ENCODE results near the gene STPG1. TPM values are rescaled to one million over a fixed set of nuclear protein-coding genes. Genes with fewer than 3 reads are reported as not detected.

Gene STPG1
- total and polyA plus RNA-seq, 9 of the 15 experiments (the other 6 are each of a cell fraction or from before 2014, with no cell fraction given) = 5.0 to 11.9 (median 8.3) TPM

GRCh38 chr1:24319312-24319863, 94.2 kb downstream of the STPG1 start, which contains the start of gene GRHL3 (continued):
- TF ChIP-seq, protein P1, sequence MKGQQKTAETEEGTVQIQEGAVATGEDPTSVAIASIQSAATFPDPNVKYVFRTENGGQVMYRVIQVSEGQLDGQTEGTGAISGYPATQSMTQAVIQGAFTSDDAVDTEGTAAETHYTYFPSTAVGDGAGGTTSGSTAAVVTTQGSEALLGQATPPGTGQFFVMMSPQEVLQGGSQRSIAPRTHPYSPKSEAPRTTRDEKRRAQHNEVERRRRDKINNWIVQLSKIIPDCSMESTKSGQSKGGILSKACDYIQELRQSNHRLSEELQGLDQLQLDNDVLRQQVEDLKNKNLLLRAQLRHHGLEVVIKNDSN (CRISPR knock-in tag; IDR thresholded peaks at IDR 0.05) = no peak
- TF ChIP-seq ZKSCAN1 (IDR thresholded peaks at IDR 0.05; ENCODE audit: low read depth, low read length) = no peak
- TF ChIP-seq RCOR1 (IDR thresholded peaks at IDR 0.05; ENCODE audit: borderline replicate concordance in 1 of 2, low read depth in 2 of 2, low read length in 2 of 2) = 0 out of 4 replicates have a peak, but pooled peaks of 1 of the 2 experiments have one; percentile 35
- no peak for TF ChIP-seq ZNF717 (CRISPR knock-in tag; IDR thresholded peaks at IDR 0.05)
- 0 out of 2 replicates have a peak, but pooled peaks have one; percentile 56 for TF ChIP-seq ZNF316 (IDR thresholded peaks at IDR 0.05)
- TF ChIP-seq, protein P2, sequence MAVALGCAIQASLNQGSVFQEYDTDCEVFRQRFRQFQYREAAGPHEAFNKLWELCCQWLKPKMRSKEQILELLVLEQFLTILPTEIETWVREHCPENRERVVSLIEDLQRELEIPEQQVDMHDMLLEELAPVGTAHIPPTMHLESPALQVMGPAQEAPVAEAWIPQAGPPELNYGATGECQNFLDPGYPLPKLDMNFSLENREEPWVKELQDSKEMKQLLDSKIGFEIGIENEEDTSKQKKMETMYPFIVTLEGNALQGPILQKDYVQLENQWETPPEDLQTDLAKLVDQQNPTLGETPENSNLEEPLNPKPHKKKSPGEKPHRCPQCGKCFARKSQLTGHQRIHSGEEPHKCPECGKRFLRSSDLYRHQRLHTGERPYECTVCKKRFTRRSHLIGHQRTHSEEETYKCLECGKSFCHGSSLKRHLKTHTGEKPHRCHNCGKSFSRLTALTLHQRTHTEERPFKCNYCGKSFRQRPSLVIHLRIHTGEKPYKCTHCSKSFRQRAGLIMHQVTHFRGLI (CRISPR knock-in tag; IDR thresholded peaks at IDR 0.05) = no peak
- no peak for TF ChIP-seq MNT (conservative IDR thresholded peaks at IDR 0.05)
- TF ChIP-seq, protein P3, sequence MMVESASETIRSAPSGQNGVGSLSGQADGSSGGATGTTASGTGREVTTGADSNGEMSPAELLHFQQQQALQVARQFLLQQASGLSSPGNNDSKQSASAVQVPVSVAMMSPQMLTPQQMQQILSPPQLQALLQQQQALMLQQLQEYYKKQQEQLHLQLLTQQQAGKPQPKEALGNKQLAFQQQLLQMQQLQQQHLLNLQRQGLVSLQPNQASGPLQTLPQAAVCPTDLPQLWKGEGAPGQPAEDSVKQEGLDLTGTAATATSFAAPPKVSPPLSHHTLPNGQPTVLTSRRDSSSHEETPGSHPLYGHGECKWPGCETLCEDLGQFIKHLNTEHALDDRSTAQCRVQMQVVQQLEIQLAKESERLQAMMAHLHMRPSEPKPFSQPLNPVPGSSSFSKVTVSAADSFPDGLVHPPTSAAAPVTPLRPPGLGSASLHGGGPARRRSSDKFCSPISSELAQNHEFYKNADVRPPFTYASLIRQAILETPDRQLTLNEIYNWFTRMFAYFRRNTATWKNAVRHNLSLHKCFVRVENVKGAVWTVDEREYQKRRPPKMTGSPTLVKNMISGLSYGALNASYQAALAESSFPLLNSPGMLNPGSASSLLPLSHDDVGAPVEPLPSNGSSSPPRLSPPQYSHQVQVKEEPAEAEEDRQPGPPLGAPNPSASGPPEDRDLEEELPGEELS (CRISPR knock-in tag; IDR thresholded peaks at IDR 0.05; ENCODE audit: borderline replicate concordance) = no peak
- TF ChIP-seq XRCC5 (IDR thresholded peaks at IDR 0.05; ENCODE audit: low read depth, low read length) = no peak
- TF ChIP-seq POLR3A (IDR thresholded peaks at IDR 0.05; ENCODE audit: borderline replicate concordance, extremely low read depth, insufficient read depth, insufficient read length) = no peak
- TF ChIP-seq ZNF57 (CRISPR knock-in tag; IDR thresholded peaks at IDR 0.05) = no peak
- TF ChIP-seq NFATC3 (IDR thresholded peaks at IDR 0.05) = no peak
- no peak for TF ChIP-seq CREM (IDR thresholded peaks at IDR 0.05; ENCODE audit: low read depth)
- TF ChIP-seq ZC3H4 (CRISPR knock-in tag; IDR thresholded peaks at IDR 0.05; ENCODE audit: borderline replicate concordance) = no peak
- no peak for TF ChIP-seq ZNF347 (CRISPR knock-in tag; IDR thresholded peaks at IDR 0.05; ENCODE audit: low read depth)
- TF ChIP-seq PKNOX1 (IDR thresholded peaks at IDR 0.05) = 0 out of 2 replicates have a peak, but pooled peaks have one; percentile 31
- TF ChIP-seq ZNF121 (CRISPR knock-in tag; conservative IDR thresholded peaks at IDR 0.05) = no peak
- no peak for TF ChIP-seq PHB (CRISPR knock-in tag; IDR thresholded peaks at IDR 0.05)
- no peak for TF ChIP-seq PHTF2 (CRISPR knock-in tag; IDR thresholded peaks at IDR 0.05)
- no peak for TF ChIP-seq U2AF1 (optimal IDR thresholded peaks at IDR 0.05; ENCODE audit: low read depth, low read length)
- TF ChIP-seq, protein P4, sequence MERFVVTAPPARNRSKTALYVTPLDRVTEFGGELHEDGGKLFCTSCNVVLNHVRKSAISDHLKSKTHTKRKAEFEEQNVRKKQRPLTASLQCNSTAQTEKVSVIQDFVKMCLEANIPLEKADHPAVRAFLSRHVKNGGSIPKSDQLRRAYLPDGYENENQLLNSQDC (CRISPR knock-in tag; IDR thresholded peaks at IDR 0.05) = no peak
